ENCODE results near the gene RGS19. TPM values are rescaled to one million over a fixed set of nuclear protein-coding genes. Genes with fewer than 3 reads are reported as not detected.

The RGS19 gene
- total and polyA plus RNA-seq, 2 of the 8 experiments (the other 6 are each of a cell fraction or from before 2014, with no cell fraction given): 12.7 to 16.8 TPM

DNA sequence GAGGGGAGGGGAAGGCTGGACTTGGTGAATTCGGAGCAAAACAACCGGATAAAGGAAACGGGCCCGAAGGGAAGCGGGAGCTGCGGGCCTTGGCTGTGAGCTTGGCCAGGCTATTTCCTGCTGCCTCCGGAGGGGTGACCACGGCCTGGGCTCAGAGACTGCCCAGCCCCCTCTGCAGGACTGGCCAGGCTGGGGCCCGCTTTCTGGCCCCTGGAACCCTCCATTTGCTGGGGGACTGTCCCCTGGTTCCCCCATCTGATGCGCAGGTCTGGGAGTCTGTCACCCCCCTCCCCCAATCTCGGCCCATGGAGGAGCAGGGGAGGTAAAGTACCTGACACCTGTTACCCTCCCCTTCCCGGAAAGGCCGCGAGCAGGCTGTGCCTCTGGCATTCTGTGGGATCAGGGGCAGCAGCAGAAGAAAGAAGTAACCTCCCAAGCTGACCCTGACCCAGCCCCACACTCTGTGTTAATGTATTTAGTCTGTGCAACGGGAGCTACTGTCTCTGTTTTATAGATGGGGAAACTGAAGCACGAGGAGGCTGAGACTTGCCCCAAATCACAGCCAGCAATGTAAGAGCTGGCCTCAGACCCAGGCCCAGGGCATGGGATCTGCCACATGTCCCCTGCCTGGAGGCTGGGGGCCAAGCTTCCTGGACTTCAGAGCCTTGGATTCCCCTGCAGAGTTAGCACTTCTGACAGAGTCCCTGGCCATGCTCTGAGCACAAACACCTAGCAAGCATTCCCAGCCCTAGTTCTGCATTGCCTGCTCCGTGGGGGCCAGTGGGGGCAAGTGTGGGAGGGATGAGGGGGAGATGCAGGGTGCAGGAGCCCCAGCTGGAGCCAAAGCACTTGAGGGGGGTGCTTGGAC, 39.8 kb downstream of the RGS19 start:
- Histone ChIP-seq H3K36me3 (ENCODE audit: control insufficient read depth in 2 of 4, insufficient read depth in 4 of 4, low read length in 3 of 4) (no peaks in the 10 kb centered on the region; a peak in 2 of 8 replicates), H2BK5ac (ENCODE audit: low read depth, low read length) (no peak overlapping the region; the same call in 1 of the 2 replicates), H3K9ac (replicated peaks in 1 of 4; ENCODE audit: extremely low read depth in 1 of 4, low read depth in 3 of 4, low read length in 3 of 4) (no peak overlapping the region), H3K23ac (ENCODE audit: insufficient read length) (no peak overlapping the region), H4K91ac (replicated peaks; ENCODE audit: insufficient read length, low read length) (no peak overlapping the region), H2BK120ac (replicated peaks; ENCODE audit: low read depth, low read length) (no peak overlapping the region), H3K79me2 (ENCODE audit: control insufficient read depth in 1 of 2, insufficient read depth in 2 of 2, low read length in 2 of 2) (no peaks in the 10 kb centered on the region), H2BK20ac (ENCODE audit: low read length) (no peak overlapping the region), H3K4ac (replicated peaks; ENCODE audit: insufficient read length, low read depth, low read length) (no peak overlapping the region), H3K4me3 (ENCODE audit: extremely low read depth in 1 of 4, insufficient read depth in 2 of 4, low read depth in 3 of 4, low read length in 4 of 4) (peak overlapping the region; percentile 13 to 73 (median 48); a peak in 7 of 8 replicates), H3K27me3 (replicated peaks in 1 of 4; ENCODE audit: control insufficient read depth in 3 of 4, extremely low read depth in 1 of 4, insufficient read depth in 3 of 4, low read length in 3 of 4) (peaks cover 16 to 63% (median 49%) of the 10 kb centered on the region in 4 experiments), H3K4me2 (ENCODE audit: insufficient read depth in 1 of 2, low read depth in 2 of 2, low read length in 2 of 2) (peak overlapping the region; percentile 8 to 74; a peak in 3 of 4 replicates), H3K4me1 (replicated peaks in 1 of 4; ENCODE audit: control insufficient read depth in 3 of 4, insufficient read depth in 4 of 4, low read length in 3 of 4) (peaks cover 0 to 23% (median 17%) of the 10 kb centered on the region in 4 experiments; a peak in 6 of 7 replicates), H2AFZ (ENCODE audit: low read length) (no peak overlapping the region), H2BK15ac (ENCODE audit: low read length) (0 out of 2 replicates have a peak overlapping the region, but pooled peaks have one; percentile 61), H3K18ac (ENCODE audit: extremely low read depth, low read length) (no peak overlapping the region; the same call in 1 of the 2 replicates), H3K79me1 (ENCODE audit: low read depth, low read length) (no peaks in the 10 kb centered on the region; the same call in 1 of the 2 replicates), H3K9me3 (ENCODE audit: insufficient read depth in 2 of 2, low read depth in 1 of 2, low read length in 1 of 2) (no peaks in the 10 kb centered on the region), H3K27ac (ENCODE audit: low read depth, low read length) (no peak overlapping the region), H3K14ac (ENCODE audit: insufficient read length) (no peak overlapping the region), H2BK12ac (ENCODE audit: low read depth, low read length) (no peak overlapping the region), H3K23me2 (ENCODE audit: low read depth, low read length) (peaks cover 3% of the 10 kb centered on the region; the same call in 1 of the 2 replicates), H4K5ac (ENCODE audit: insufficient read length, low read depth, low read length) (no peak overlapping the region), H3K56ac (replicated peaks; ENCODE audit: insufficient read length, low read depth, low read length) (no peak overlapping the region), H4K8ac (ENCODE audit: extremely low read depth, insufficient read depth, low read length) (no peak overlapping the region; the same call in 1 of the 2 replicates), H2AK5ac (ENCODE audit: low read depth, low read length) (no peak overlapping the region), H4K20me1 (replicated peaks in 1 of 2; ENCODE audit: control insufficient read depth in 1 of 2, insufficient read depth in 2 of 2, low read length in 2 of 2) (peaks cover 0 to 1% of the 10 kb centered on the region in 2 experiments)
- TF ChIP-seq SUZ12 (IDR thresholded peaks at IDR 0.05; ENCODE audit: low read length): peak; percentile 4; the same call in 1 of the 2 replicates
- no peak for TF ChIP-seq CBX5 (IDR thresholded peaks at IDR 0.05; ENCODE audit: low read depth, low read length)
- TF ChIP-seq BACH1 (IDR thresholded peaks at IDR 0.05; ENCODE audit: low read length): no peak
- TF ChIP-seq CTBP2 (IDR thresholded peaks at IDR 0.05; ENCODE audit: borderline replicate concordance, insufficient read depth, insufficient read length, low read length): peak; percentile 5
- TF ChIP-seq, protein P1, sequence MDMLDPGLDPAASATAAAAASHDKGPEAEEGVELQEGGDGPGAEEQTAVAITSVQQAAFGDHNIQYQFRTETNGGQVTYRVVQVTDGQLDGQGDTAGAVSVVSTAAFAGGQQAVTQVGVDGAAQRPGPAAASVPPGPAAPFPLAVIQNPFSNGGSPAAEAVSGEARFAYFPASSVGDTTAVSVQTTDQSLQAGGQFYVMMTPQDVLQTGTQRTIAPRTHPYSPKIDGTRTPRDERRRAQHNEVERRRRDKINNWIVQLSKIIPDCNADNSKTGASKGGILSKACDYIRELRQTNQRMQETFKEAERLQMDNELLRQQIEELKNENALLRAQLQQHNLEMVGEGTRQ (IDR thresholded peaks at IDR 0.05; ENCODE audit: low read length): no peak
- TF ChIP-seq CHD2 (IDR thresholded peaks at IDR 0.05; ENCODE audit: low read length): no peak
- CTCF ChIA-PET (ENCODE audit: partially characterized antibody): interaction anchor here (0.7 to 7.3 kb wide), 21 partner anchors 10 to 209 kb away, joined by 3 to 73 read pairs (median 4); partner anchors contain the start of genes LKAAEAR1, OPRL1, PRPF6 and RGS19
- 22% methylated on average over 16 of the region's 17 CpGs; no CpG with 5 or more reads in 1 of the 2 experiments for WGBS, 2 experiments (ENCODE audit: extremely low coverage in 1 of 2, insufficient coverage in 1 of 2, insufficient read length in 1 of 2, insufficient replicate concordance in 2 of 2, low coverage in 1 of 2, low lambda C conversion rate in 2 of 2, missing lambda C conversion rate in 1 of 2)
- POLR2A ChIA-PET (ENCODE audit: partially characterized antibody): interaction anchor here (1.6 to 3.5 kb wide), 7 partner anchors 11 to 35 kb away, joined by 3 to 24 read pairs (median 5); partner anchors contain the start of gene SOX18
- DNase-seq (ENCODE audit: low read depth in 1 of 2, low spot score in 2 of 2): no peak
- no peak for FAIRE-seq
